ENCODE results near the gene HELLS. TPM values are rescaled to one million over a fixed set of nuclear protein-coding genes. Genes with fewer than 3 reads are reported as not detected.

The HELLS gene
- total and polyA plus RNA-seq, 2 experiments from 2014 or later = 776 to 913 TPM

- Histone ChIP-seq H2AFZ (no peak overlapping the region), H3K36me3 (ENCODE audit: insufficient read depth) (no peaks in the 10 kb centered on the region), H3K9me2 (ENCODE audit: insufficient read depth) (no peaks in the 10 kb centered on the region), H3K4me2 (no peak overlapping the region), H4K20me1 (replicated peaks; ENCODE audit: insufficient read depth) (no peaks in the 10 kb centered on the region), H3K27ac (ENCODE audit: low read depth) (no peak overlapping the region), H3K27me3 (ENCODE audit: insufficient read depth) (no peaks in the 10 kb centered on the region), H3K4me1 (ENCODE audit: insufficient read depth) (no peaks in the 10 kb centered on the region), H3K4me3 (no peak overlapping the region), H3K79me2 (replicated peaks; ENCODE audit: insufficient read depth) (no peaks in the 10 kb centered on the region), H3F3A (replicated peaks; ENCODE audit: low read depth) (no peaks in the 10 kb centered on the region)
- DNase-seq (ENCODE audit: low spot score) (no peak), ATAC-seq (no peak)
- TF ChIP-seq ZNF331 (CRISPR knock-in tag; IDR thresholded peaks at IDR 0.05; ENCODE audit: low read depth) (no peak), NANOG (IDR thresholded peaks at IDR 0.05; ENCODE audit: borderline replicate concordance) (no peak), EZH2 (IDR thresholded peaks at IDR 0.05; ENCODE audit: low read depth, unreplicated experiment) (no peak), POLR2AphosphoS5 (IDR thresholded peaks at IDR 0.05; ENCODE audit: low read depth) (no peak), CREB1 (CRISPR knock-in tag; IDR thresholded peaks at IDR 0.05; ENCODE audit: low read depth) (no peak), CTCF (conservative IDR thresholded peaks at IDR 0.05; ENCODE audit: low read depth in 2 of 2) (no peak), ETS1 (IDR thresholded peaks at IDR 0.05) (no peak), JUNB (IDR thresholded peaks at IDR 0.05; ENCODE audit: unreplicated experiment) (no peak), STAT1 (IDR thresholded peaks at IDR 0.05; ENCODE audit: unreplicated experiment) (no peak)
- no peak overlapping the region for H3K4me3 Mint-ChIP-seq
- H3K9me3 Mint-ChIP-seq = no peaks in the 10 kb centered on the region
- H3K27ac Mint-ChIP-seq = no peak overlapping the region
- H3K4me1 Mint-ChIP-seq = no peaks in the 10 kb centered on the region
- peaks cover 2% of the 10 kb centered on the region for H3K27me3 Mint-ChIP-seq (ENCODE audit: insufficient read depth, low read depth, poor library complexity)
- H3K36me3 Mint-ChIP-seq (ENCODE audit: low read depth) = no peaks in the 10 kb centered on the region
These were observed 48.9 kb upstream of the HELLS start for GRCh38 chr10:94496646-94497045.

- Histone ChIP-seq H3K27me3 (ENCODE audit: insufficient read depth) (no peaks in the 10 kb centered on the region), H2AFZ (no peak overlapping the region), H3K9me2 (ENCODE audit: insufficient read depth) (no peaks in the 10 kb centered on the region), H3K36me3 (ENCODE audit: insufficient read depth) (no peaks in the 10 kb centered on the region), H3K4me2 (no peak overlapping the region), H3K4me1 (ENCODE audit: insufficient read depth) (no peaks in the 10 kb centered on the region), H3K27ac (ENCODE audit: low read depth) (no peak overlapping the region), H4K20me1 (replicated peaks; ENCODE audit: insufficient read depth) (no peaks in the 10 kb centered on the region), H3F3A (replicated peaks; ENCODE audit: low read depth) (no peaks in the 10 kb centered on the region), H3K4me3 (no peak overlapping the region), H3K79me2 (replicated peaks; ENCODE audit: insufficient read depth) (no peaks in the 10 kb centered on the region)
- Mint-ChIP-seq H3K9me3 (no peaks in the 10 kb centered on the region), H3K4me1 (no peaks in the 10 kb centered on the region), H3K27ac (no peak overlapping the region), H3K36me3 (ENCODE audit: low read depth) (no peaks in the 10 kb centered on the region), H3K27me3 (ENCODE audit: insufficient read depth, low read depth, poor library complexity) (peaks cover 2% of the 10 kb centered on the region), H3K4me3 (no peak overlapping the region)
- TF ChIP-seq CTCF (conservative IDR thresholded peaks at IDR 0.05; ENCODE audit: low read depth in 2 of 2) (peak; percentile 63 to 72), REST (IDR thresholded peaks at IDR 0.05; ENCODE audit: unreplicated experiment) (no peak)
- peak; percentile 36 for DNase-seq (ENCODE audit: low spot score)
- ATAC-seq = no peak
These were observed 45.5 kb upstream of the HELLS start for GRCh38 chr10:94500063-94500462.

Data from GM23338 (cell line).